ENCODE data around the gene CFAP77. TPM values are rescaled to one million over a fixed set of nuclear protein-coding genes. Genes with fewer than 3 reads are reported as not detected.

CFAP77 gene
- polyA plus RNA-seq, 1 donor from 2014 or later, result not detected

DNA sequence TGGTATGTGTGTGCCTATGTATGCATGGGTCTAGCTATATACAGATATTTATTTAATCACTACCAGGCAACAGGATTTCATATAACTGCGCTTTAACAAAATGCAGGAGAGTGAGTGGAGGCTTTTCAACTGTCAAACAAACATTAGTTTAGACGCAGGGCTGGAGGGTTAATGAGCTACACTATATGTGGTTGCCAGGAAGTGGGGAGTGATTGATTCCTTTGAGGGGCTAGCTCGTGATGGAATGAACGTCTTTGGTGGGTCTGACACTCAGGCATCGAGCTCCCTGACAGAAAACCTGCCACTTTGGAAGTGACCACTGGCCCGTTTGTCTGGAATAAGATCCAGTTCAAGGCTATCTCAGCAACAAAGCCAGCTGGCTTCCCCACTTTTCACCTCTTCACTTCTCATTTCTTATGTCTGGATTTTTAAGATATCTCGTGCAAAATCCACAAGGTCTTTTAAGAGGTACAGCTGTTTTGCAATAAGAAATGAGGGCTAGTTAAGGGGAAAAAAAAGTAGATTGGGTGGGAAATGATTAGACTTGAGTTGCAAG is 78.0 kb downstream of the CFAP77 start:
- H4K20me1 ChIP-seq (ENCODE audit: insufficient read depth), result no peaks in the 10 kb centered on the region
- no peaks in the 10 kb centered on the region for H3K27me3 ChIP-seq (ENCODE audit: insufficient read depth, low read depth, low read length)
- H3K9me2 ChIP-seq (ENCODE audit: insufficient read depth, low read length), result no peaks in the 10 kb centered on the region
- peak overlapping the region; percentile 42 for H3K27ac ChIP-seq (ENCODE audit: low read length)
- H3K36me3 ChIP-seq (ENCODE audit: insufficient read depth, low read length), result no peaks in the 10 kb centered on the region
- H3K4me3 ChIP-seq (ENCODE audit: low read length), result peak overlapping the region; percentile 42
- H2AFZ ChIP-seq (ENCODE audit: low read depth, low read length), result no peak overlapping the region
- H3K4me2 ChIP-seq (ENCODE audit: low read length), result no peak overlapping the region
- H3F3A ChIP-seq (ENCODE audit: insufficient read depth, low read length, poor library complexity, severe bottlenecking), result no peaks in the 10 kb centered on the region
- TF ChIP-seq, protein P1, sequence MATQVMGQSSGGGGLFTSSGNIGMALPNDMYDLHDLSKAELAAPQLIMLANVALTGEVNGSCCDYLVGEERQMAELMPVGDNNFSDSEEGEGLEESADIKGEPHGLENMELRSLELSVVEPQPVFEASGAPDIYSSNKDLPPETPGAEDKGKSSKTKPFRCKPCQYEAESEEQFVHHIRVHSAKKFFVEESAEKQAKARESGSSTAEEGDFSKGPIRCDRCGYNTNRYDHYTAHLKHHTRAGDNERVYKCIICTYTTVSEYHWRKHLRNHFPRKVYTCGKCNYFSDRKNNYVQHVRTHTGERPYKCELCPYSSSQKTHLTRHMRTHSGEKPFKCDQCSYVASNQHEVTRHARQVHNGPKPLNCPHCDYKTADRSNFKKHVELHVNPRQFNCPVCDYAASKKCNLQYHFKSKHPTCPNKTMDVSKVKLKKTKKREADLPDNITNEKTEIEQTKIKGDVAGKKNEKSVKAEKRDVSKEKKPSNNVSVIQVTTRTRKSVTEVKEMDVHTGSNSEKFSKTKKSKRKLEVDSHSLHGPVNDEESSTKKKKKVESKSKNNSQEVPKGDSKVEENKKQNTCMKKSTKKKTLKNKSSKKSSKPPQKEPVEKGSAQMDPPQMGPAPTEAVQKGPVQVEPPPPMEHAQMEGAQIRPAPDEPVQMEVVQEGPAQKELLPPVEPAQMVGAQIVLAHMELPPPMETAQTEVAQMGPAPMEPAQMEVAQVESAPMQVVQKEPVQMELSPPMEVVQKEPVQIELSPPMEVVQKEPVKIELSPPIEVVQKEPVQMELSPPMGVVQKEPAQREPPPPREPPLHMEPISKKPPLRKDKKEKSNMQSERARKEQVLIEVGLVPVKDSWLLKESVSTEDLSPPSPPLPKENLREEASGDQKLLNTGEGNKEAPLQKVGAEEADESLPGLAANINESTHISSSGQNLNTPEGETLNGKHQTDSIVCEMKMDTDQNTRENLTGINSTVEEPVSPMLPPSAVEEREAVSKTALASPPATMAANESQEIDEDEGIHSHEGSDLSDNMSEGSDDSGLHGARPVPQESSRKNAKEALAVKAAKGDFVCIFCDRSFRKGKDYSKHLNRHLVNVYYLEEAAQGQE (IDR thresholded peaks at IDR 0.05; ENCODE audit: borderline replicate concordance), result no peak
- TF ChIP-seq RAD21 (conservative IDR thresholded peaks at IDR 0.05) (no peak), MXI1 (conservative IDR thresholded peaks at IDR 0.05; ENCODE audit: poor library complexity, severe bottlenecking) (no peak), POLR2AphosphoS5 (IDR thresholded peaks at IDR 0.05) (no peak), TAF1 (IDR thresholded peaks at IDR 0.05; ENCODE audit: low read depth) (no peak), SMC3 (conservative IDR thresholded peaks at IDR 0.05; ENCODE audit: poor library complexity) (no peak), EZH2 (IDR thresholded peaks at IDR 0.05; ENCODE audit: borderline replicate concordance, insufficient read depth, low read length, poor library complexity, severe bottlenecking) (no peak), EP300 (conservative IDR thresholded peaks at IDR 0.05; ENCODE audit: poor library complexity, severe bottlenecking) (no peak)
- TF ChIP-seq, protein P2, sequence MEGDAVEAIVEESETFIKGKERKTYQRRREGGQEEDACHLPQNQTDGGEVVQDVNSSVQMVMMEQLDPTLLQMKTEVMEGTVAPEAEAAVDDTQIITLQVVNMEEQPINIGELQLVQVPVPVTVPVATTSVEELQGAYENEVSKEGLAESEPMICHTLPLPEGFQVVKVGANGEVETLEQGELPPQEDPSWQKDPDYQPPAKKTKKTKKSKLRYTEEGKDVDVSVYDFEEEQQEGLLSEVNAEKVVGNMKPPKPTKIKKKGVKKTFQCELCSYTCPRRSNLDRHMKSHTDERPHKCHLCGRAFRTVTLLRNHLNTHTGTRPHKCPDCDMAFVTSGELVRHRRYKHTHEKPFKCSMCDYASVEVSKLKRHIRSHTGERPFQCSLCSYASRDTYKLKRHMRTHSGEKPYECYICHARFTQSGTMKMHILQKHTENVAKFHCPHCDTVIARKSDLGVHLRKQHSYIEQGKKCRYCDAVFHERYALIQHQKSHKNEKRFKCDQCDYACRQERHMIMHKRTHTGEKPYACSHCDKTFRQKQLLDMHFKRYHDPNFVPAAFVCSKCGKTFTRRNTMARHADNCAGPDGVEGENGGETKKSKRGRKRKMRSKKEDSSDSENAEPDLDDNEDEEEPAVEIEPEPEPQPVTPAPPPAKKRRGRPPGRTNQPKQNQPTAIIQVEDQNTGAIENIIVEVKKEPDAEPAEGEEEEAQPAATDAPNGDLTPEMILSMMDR (IDR thresholded peaks at IDR 0.05; ENCODE audit: poor library complexity, severe bottlenecking), result no peak
- no peaks in the 10 kb centered on the region for H3K79me2 ChIP-seq (replicated peaks; ENCODE audit: insufficient read depth, low read length)
- H3K9ac ChIP-seq (ENCODE audit: low read length), result no peak overlapping the region
- H3K9me3 ChIP-seq (ENCODE audit: low read length), result peaks cover 7% of the 10 kb centered on the region

DNA sequence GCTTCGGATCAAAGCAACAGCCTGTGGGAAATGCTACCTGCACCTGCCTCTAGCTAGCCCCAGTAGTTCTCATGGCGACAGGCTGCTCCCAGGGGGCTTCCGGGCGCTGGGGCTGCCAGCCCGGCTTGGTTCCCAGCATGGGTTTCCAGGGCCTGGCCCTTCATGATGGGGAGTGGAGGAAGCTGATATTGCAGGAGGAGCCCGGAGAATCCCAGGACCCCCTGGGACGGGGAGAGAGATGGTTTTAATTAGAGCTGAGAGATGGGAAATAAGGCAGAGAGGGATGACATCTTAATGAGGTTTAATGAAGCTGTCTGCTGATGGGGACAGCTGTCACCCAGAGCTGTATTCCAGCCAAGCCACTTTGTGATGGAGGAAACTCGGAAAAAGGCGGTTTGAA is 78.6 kb downstream of the CFAP77 start:
- TF ChIP-seq EP300 (conservative IDR thresholded peaks at IDR 0.05; ENCODE audit: poor library complexity, severe bottlenecking), result no peak
- no peak for TF ChIP-seq EZH2 (IDR thresholded peaks at IDR 0.05; ENCODE audit: borderline replicate concordance, insufficient read depth, low read length, poor library complexity, severe bottlenecking)
- TF ChIP-seq RAD21 (conservative IDR thresholded peaks at IDR 0.05), result no peak
- no peak for TF ChIP-seq POLR2AphosphoS5 (IDR thresholded peaks at IDR 0.05)
- TF ChIP-seq TAF1 (IDR thresholded peaks at IDR 0.05; ENCODE audit: low read depth), result no peak
- TF ChIP-seq, protein P2 (IDR thresholded peaks at IDR 0.05; ENCODE audit: poor library complexity, severe bottlenecking), result no peak
- no peak for TF ChIP-seq SMC3 (conservative IDR thresholded peaks at IDR 0.05; ENCODE audit: poor library complexity)
- TF ChIP-seq, protein P1 (IDR thresholded peaks at IDR 0.05; ENCODE audit: borderline replicate concordance), result no peak
- no peak for TF ChIP-seq MXI1 (conservative IDR thresholded peaks at IDR 0.05; ENCODE audit: poor library complexity, severe bottlenecking)
- Histone ChIP-seq H3K4me2 (ENCODE audit: low read length) (no peak overlapping the region), H4K20me1 (ENCODE audit: insufficient read depth) (no peaks in the 10 kb centered on the region), H3K27me3 (ENCODE audit: insufficient read depth, low read depth, low read length) (no peaks in the 10 kb centered on the region), H2AFZ (ENCODE audit: low read depth, low read length) (no peak overlapping the region), H3K9me2 (ENCODE audit: insufficient read depth, low read length) (no peaks in the 10 kb centered on the region), H3K27ac (ENCODE audit: low read length) (peak overlapping the region; percentile 42), H3K9me3 (ENCODE audit: low read length) (peaks cover 10% of the 10 kb centered on the region), H3K9ac (ENCODE audit: low read length) (no peak overlapping the region), H3F3A (ENCODE audit: insufficient read depth, low read length, poor library complexity, severe bottlenecking) (no peaks in the 10 kb centered on the region), H3K36me3 (ENCODE audit: insufficient read depth, low read length) (no peaks in the 10 kb centered on the region), H3K4me3 (ENCODE audit: low read length) (peak overlapping the region; percentile 42), H3K79me2 (replicated peaks; ENCODE audit: insufficient read depth, low read length) (no peaks in the 10 kb centered on the region)
